Mesothelial cell of epicardium (in vitro differentiated cells): ENCODE data around the gene NCOA7. TPM values are rescaled to one million over a fixed set of nuclear protein-coding genes. Genes with fewer than 3 reads are reported as not detected.

Experiments
- DNase-seq, 2 experiments: peaks; one replicate each; pipeline ENCODE4 v3.0.0; 2021; ENCODE audit warnings: low spot score in 2 of 2; ENCODE audit not compliant: unreplicated experiment in 2 of 2
- H3K27ac Mint-ChIP-seq: 2 replicates; pipeline ENCODE4 v1.8.0; 2021; ENCODE audit warnings: mixed read lengths
- H3K27me3 Mint-ChIP-seq: 2 replicates; pipeline ENCODE4 v1.8.0; 2021; ENCODE audit warnings: low read depth, mixed read lengths
- H3K36me3 Mint-ChIP-seq: 2 replicates; pipeline ENCODE4 v1.8.0; 2021; ENCODE audit warnings: mixed read lengths
- H3K4me1 Mint-ChIP-seq: 2 replicates; pipeline ENCODE4 v1.8.0; 2021; ENCODE audit warnings: mixed read lengths
- H3K4me3 Mint-ChIP-seq: 2 replicates; pipeline ENCODE4 v1.8.0; 2021; ENCODE audit warnings: mild to moderate bottlenecking, moderate library complexity, mixed read lengths
- H3K9me3 Mint-ChIP-seq: 2 replicates; pipeline ENCODE4 v1.8.0; 2021; ENCODE audit warnings: mixed read lengths
- CTCF ChIP-seq: fragments of 200-600 bp; sonication (generic); IDR thresholded peaks from one replicate; pipeline ENCODE4 v1.5.0; 2021; ENCODE audit warnings: antibody characterized with exemption; ENCODE audit not compliant: unreplicated experiment
- total RNA-seq: library from RNA; stranded (reverse); gene quantifications from 3 replicates; pipeline ENCODE4 v1.2.1, GENCODE V29; 2021

Gene NCOA7
- total RNA-seq, 1 donor from 2014 or later, result 52.4 TPM

- Mint-ChIP-seq H3K27me3 (no peaks in the 10 kb centered on the region), H3K27ac (no peak overlapping the region), H3K36me3 (no peaks in the 10 kb centered on the region), H3K4me1 (peaks cover 4% of the 10 kb centered on the region), H3K4me3 (no peak overlapping the region), H3K9me3 (no peaks in the 10 kb centered on the region)
- no peak for TF ChIP-seq CTCF
- no peak for DNase-seq
Observed at GRCh38 chr6:125954735-125955339, 164.1 kb downstream of the NCOA7 start.

- H3K4me1 Mint-ChIP-seq, result peaks cover 4% of the 10 kb centered on the region
- H3K27me3 Mint-ChIP-seq, result no peaks in the 10 kb centered on the region
- H3K27ac Mint-ChIP-seq, result no peak overlapping the region
- H3K4me3 Mint-ChIP-seq, result no peak overlapping the region
- TF ChIP-seq CTCF, result no peak
- H3K9me3 Mint-ChIP-seq, result no peaks in the 10 kb centered on the region
- DNase-seq, result no peak
- H3K36me3 Mint-ChIP-seq, result no peaks in the 10 kb centered on the region
Observed at GRCh38 chr6:125955973-125956372, 165.2 kb downstream of the NCOA7 start.

GRCh38 chr6:125956506-125957390, 166.0 kb downstream of the NCOA7 start, which contains the start of gene HINT3:
Gene HINT3 (plus strand): TSS chr6:125956770. CDS start chr6:125956978, 208 bp downstream.
- H3K27ac Mint-ChIP-seq, result no peak within 1 kb of the TSS
- H3K27me3 Mint-ChIP-seq, result no peaks in the 10 kb centered on the region
- no peak within 1 kb of the TSS for H3K4me3 Mint-ChIP-seq
- TF ChIP-seq CTCF, result peak; percentile 97
- DNase-seq, result peak; percentile 94 to 99
- no peaks in the 10 kb centered on the region for H3K36me3 Mint-ChIP-seq
- H3K4me1 Mint-ChIP-seq, result peaks cover 4% of the 10 kb centered on the region
- H3K9me3 Mint-ChIP-seq, result no peaks in the 10 kb centered on the region

- no peaks in the 10 kb centered on the region for H3K27me3 Mint-ChIP-seq
- peaks cover 4% of the 10 kb centered on the region for H3K4me1 Mint-ChIP-seq
- TF ChIP-seq CTCF, result no peak
- H3K9me3 Mint-ChIP-seq, result no peaks in the 10 kb centered on the region
- no peaks in the 10 kb centered on the region for H3K36me3 Mint-ChIP-seq
- H3K4me3 Mint-ChIP-seq, result no peak overlapping the region
- DNase-seq, result no peak
- no peak overlapping the region for H3K27ac Mint-ChIP-seq
Observed at GRCh38 chr6:125957391-125957693, 166.6 kb downstream of the NCOA7 start.

- H3K4me1 Mint-ChIP-seq, result peaks cover 4% of the 10 kb centered on the region
- no peaks in the 10 kb centered on the region for H3K9me3 Mint-ChIP-seq
- no peak for TF ChIP-seq CTCF
- no peak overlapping the region for H3K27ac Mint-ChIP-seq
- DNase-seq, result no peak
- H3K4me3 Mint-ChIP-seq, result no peak overlapping the region
- H3K27me3 Mint-ChIP-seq, result no peaks in the 10 kb centered on the region
- no peaks in the 10 kb centered on the region for H3K36me3 Mint-ChIP-seq
Observed at GRCh38 chr6:125957845-125958244, 167.1 kb downstream of the NCOA7 start.
